ENCODE data around the gene PDE2A.
A peak's percentile ranks its signal among the peaks of the same experiment; 100 is the strongest.

DNA sequence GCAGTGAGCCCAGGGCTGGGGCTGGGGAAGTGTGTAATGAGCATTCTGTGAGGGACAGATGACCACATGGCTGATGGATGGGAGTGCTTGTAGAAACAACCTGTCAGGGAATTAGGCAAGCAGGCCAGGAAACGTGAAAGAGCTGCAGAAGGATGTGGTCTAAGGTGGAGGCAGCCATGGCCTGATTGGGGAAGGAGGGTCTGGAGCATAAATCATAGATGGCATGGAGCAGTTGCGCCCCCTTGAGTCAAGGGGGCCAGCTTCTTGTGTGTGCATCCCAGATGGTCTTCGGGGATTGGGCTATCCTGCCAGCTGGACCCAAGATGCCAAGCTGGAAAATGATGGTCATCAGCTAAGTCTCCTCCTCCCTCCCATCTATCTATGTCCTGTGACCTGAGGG is 120.5 kb downstream of the PDE2A start:
- TF ChIP-seq, protein P1, sequence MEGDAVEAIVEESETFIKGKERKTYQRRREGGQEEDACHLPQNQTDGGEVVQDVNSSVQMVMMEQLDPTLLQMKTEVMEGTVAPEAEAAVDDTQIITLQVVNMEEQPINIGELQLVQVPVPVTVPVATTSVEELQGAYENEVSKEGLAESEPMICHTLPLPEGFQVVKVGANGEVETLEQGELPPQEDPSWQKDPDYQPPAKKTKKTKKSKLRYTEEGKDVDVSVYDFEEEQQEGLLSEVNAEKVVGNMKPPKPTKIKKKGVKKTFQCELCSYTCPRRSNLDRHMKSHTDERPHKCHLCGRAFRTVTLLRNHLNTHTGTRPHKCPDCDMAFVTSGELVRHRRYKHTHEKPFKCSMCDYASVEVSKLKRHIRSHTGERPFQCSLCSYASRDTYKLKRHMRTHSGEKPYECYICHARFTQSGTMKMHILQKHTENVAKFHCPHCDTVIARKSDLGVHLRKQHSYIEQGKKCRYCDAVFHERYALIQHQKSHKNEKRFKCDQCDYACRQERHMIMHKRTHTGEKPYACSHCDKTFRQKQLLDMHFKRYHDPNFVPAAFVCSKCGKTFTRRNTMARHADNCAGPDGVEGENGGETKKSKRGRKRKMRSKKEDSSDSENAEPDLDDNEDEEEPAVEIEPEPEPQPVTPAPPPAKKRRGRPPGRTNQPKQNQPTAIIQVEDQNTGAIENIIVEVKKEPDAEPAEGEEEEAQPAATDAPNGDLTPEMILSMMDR (optimal IDR thresholded peaks at IDR 0.05 in 1 of 3, IDR thresholded peaks at IDR 0.05 in 1 of 3, conservative IDR thresholded peaks at IDR 0.05 in 1 of 3; ENCODE audit: extremely low read depth in 1 of 3, insufficient read depth in 2 of 3, low read length in 3 of 3): peak in 1 of 3 experiments; percentile 48
- TF ChIP-seq EZH2 (IDR thresholded peaks at IDR 0.05; ENCODE audit: low read length): no peak
